ENCODE measurements around the gene OR5T3. TPM values are rescaled to one million over a fixed set of nuclear protein-coding genes. Genes with fewer than 3 reads are reported as not detected.

The OR5T3 gene
- total and polyA plus RNA-seq, 2 of the 8 experiments (the other 6 are each of a cell fraction or from before 2014, with no cell fraction given) = not detected

- no peak for TF ChIP-seq TEAD4 (IDR thresholded peaks at IDR 0.05; ENCODE audit: low read depth, low read length)
- TF ChIP-seq FOSL1 (IDR thresholded peaks at IDR 0.05; ENCODE audit: insufficient read depth, low read depth, low read length) = no peak
- TF ChIP-seq HDAC6 (IDR thresholded peaks at IDR 0.05; ENCODE audit: low read depth, low read length) = no peak
- TF ChIP-seq KDM5A (IDR thresholded peaks at IDR 0.05; ENCODE audit: low read length) = no peak
Observed at GRCh38 chr11:56251954-56252353, at the start of gene OR5T3 (continued).

Data from H1 (cell line).